Sigmoid colon (tissue), 4 donors: Measurements from ENCODE around the gene TMEM30A.

Experiments used
- CTCF ChIP-seq, 4 experiments: fragments of 450-650 bp in 3 of 4; fragments of 200-600 bp in 1 of 4; IDR thresholded peaks; one replicate each; pipeline ENCODE4 v1.5.1; 2016 to 2019; ENCODE audit warnings: antibody characterized with exemption in 4 of 4, mild to moderate bottlenecking in 3 of 4, moderate library complexity in 2 of 4
- POLR2A ChIP-seq, 2 donors: fragments of 450-650 bp; IDR thresholded peaks; one replicate each; pipeline ENCODE4 v1.6.1; 2016; ENCODE audit warnings: antibody characterized with exemption in 2 of 2, mild to moderate bottlenecking in 2 of 2, moderate library complexity in 2 of 2
- POLR2AphosphoS5 ChIP-seq, 4 donors: sonication (generic); formaldehyde crosslinking; IDR thresholded peaks; one replicate each; pipeline ENCODE4 v1.6.1; 2017; ENCODE audit warnings: antibody characterized with exemption in 4 of 4

GRCh38 chr6:75234126-75234865, 50.3 kb downstream of the TMEM30A start:
- TF ChIP-seq CTCF (IDR thresholded peaks at IDR 0.05) (no peak), POLR2AphosphoS5 (IDR thresholded peaks at IDR 0.05) (no peak), POLR2A (IDR thresholded peaks at IDR 0.05) (no peak)
